DND-41 (cell line): ENCODE measurements around the gene LCK.

Source experiments
- EZH2 ChIP-seq: IDR thresholded peaks from 3 replicates; pipeline ENCODE4 v1.6.1; 2012; ENCODE audit warnings: borderline replicate concordance, low read depth, mild to moderate bottlenecking, moderate library complexity, low read length, inconsistent platforms; ENCODE audit not compliant: severe bottlenecking
- TF ChIP-seq, protein P1 (sequence below): IDR thresholded peaks from 2 replicates; pipeline ENCODE4 v1.5.1; 2012; ENCODE audit warnings: borderline replicate concordance, low read length, moderate library complexity, mild to moderate bottlenecking; ENCODE audit not compliant: poor library complexity, severe bottlenecking; ENCODE audit errors: extremely low read depth

DNA sequence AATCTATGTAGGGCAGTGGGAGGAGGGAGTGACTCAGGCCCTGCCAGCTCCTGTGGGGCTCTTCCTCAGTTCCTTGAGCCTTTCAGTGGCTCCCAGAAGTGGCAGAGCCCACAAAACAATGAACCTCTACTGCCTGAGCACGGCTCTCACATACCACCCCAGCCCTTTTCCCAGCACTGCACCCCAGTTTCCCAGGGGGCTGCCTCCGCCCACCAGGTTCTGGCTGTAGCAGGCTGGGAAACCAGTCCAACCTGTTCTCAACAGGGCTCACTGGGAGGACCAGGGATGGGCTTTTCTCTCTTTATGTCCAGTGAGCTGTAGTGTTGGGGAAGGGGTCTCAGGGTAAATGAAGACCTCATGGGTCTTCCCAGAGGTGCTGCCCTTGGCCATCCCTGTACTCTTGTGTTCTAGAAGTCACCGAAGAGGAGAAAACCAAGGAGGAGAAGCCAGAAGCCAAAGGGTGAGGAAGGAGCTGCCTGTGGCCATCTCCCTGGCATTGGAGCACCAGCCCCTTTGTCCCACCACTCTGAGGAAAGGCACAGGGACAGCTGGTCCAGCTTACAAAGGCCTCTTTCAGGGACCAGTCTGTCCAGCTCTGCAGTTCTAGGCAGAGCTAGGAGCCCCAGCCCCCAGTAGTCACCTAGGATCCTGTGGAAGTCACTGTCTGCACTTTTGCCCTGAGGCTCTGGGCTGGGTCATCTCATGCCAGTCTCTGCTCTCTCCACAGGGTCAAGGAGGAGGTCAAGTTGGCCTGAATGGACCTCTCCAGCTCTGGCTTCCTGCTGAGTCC is 81.4 kb downstream of the LCK start:
- TF ChIP-seq, protein P1, sequence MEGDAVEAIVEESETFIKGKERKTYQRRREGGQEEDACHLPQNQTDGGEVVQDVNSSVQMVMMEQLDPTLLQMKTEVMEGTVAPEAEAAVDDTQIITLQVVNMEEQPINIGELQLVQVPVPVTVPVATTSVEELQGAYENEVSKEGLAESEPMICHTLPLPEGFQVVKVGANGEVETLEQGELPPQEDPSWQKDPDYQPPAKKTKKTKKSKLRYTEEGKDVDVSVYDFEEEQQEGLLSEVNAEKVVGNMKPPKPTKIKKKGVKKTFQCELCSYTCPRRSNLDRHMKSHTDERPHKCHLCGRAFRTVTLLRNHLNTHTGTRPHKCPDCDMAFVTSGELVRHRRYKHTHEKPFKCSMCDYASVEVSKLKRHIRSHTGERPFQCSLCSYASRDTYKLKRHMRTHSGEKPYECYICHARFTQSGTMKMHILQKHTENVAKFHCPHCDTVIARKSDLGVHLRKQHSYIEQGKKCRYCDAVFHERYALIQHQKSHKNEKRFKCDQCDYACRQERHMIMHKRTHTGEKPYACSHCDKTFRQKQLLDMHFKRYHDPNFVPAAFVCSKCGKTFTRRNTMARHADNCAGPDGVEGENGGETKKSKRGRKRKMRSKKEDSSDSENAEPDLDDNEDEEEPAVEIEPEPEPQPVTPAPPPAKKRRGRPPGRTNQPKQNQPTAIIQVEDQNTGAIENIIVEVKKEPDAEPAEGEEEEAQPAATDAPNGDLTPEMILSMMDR: no peak
- TF ChIP-seq EZH2: no peak
